ENCODE data around the gene SLC13A1. TPM values are rescaled to one million over a fixed set of nuclear protein-coding genes. Genes with fewer than 3 reads are reported as not detected.

SLC13A1 gene
- total and polyA plus RNA-seq, 11 donors = not detected

- H3K27me3 ChIP-seq = no peaks in the 10 kb centered on the region
- no peaks in the 10 kb centered on the region for H3K36me3 ChIP-seq
- DNase-seq (no peak), ATAC-seq (no peak)
- no peak overlapping the region for H3K27ac ChIP-seq
- no peak for TF ChIP-seq CTCF (IDR thresholded peaks at IDR 0.05)
- no peak for TF ChIP-seq POLR2A (IDR thresholded peaks at IDR 0.05)
- peaks cover 0 to 12% (median 5%) of the 10 kb centered on the region in 12 donors for H3K9me3 ChIP-seq
- no peaks in the 10 kb centered on the region for H3K4me1 ChIP-seq
- H3K4me3 ChIP-seq = no peak overlapping the region
- intact Hi-C loops (cut with DNase I) = no loop called here
Measured at GRCh38 chr7:123184271-123184670, 15.5 kb downstream of the SLC13A1 start.

DNA sequence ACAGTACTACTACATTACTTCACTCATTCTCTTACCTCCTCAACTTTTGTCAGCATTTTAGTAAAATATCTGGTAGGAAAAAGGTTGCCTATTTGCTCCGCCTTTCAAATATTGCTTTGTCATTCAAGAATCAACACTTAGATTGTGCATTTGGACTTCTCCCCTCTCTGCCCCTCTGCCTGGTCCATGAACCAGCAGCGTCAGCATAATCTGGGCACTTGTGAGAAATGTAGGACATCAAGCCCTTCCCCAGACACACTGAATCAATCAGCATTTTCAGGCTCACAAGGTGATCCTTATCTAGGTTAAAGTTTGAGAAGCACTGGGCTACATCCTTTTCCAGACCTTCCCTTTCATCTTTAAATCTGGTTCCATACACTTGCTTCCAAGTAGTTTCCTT is 16.3 kb downstream of the SLC13A1 start:
- intact Hi-C loops (cut with DNase I) = no loop called here
- no peak overlapping the region for H3K4me3 ChIP-seq
- no peaks in the 10 kb centered on the region for H3K36me3 ChIP-seq
- TF ChIP-seq POLR2A (IDR thresholded peaks at IDR 0.05) (no peak), CTCF (IDR thresholded peaks at IDR 0.05) (no peak)
- H3K9me3 ChIP-seq = peaks cover 0 to 12% (median 5%) of the 10 kb centered on the region in 12 donors
- H3K27me3 ChIP-seq = no peaks in the 10 kb centered on the region
- no peak for ATAC-seq
- WGBS, 4 donors = 86 to 96% (median 89%) methylated on average over 2 of the region's 2 CpGs
- H3K4me1 ChIP-seq = no peaks in the 10 kb centered on the region
- H3K27ac ChIP-seq = no peak overlapping the region
- no peak for DNase-seq

DNA sequence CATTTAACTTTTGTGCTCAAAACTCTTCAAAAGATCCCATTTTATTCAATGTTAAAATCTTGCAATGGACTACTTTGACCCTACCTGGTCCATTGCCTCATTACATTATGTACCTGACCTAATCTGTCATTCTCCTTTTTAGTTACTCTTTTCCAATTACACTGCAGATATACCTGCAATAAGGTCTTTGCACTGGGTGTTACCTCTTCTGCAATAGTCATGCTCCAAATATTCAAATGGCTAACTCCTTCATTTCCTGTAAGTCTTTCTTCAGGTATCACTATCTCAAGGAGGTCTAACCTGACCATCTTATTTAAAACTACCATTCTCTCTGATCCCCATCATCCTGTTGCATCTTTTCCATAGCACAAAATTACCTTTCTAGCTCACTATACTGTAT is 22.3 kb downstream of the SLC13A1 start:
- DNase-seq (no peak), ATAC-seq (no peak)
- no peaks in the 10 kb centered on the region for H3K27me3 ChIP-seq
- H3K4me3 ChIP-seq = no peak overlapping the region
- TF ChIP-seq POLR2A (IDR thresholded peaks at IDR 0.05) (no peak), CTCF (IDR thresholded peaks at IDR 0.05) (no peak)
- no peaks in the 10 kb centered on the region for H3K36me3 ChIP-seq
- intact Hi-C loops (cut with DNase I) = no loop called here
- no peaks in the 10 kb centered on the region for H3K4me1 ChIP-seq
- peaks cover 0 to 4% (median 0%) of the 10 kb centered on the region in 12 donors for H3K9me3 ChIP-seq
- no peak overlapping the region for H3K27ac ChIP-seq

GRCh38 chr7:123170333-123171246 is 29.2 kb downstream of the SLC13A1 start:
- no peaks in the 10 kb centered on the region for H3K4me1 ChIP-seq
- H3K36me3 ChIP-seq = no peaks in the 10 kb centered on the region
- intact Hi-C loops (cut with DNase I) = no loop called here
- ATAC-seq = no peak
- TF ChIP-seq POLR2A (IDR thresholded peaks at IDR 0.05) (no peak), CTCF (IDR thresholded peaks at IDR 0.05) (no peak)
- H3K9me3 ChIP-seq = peaks cover 0 to 4% (median 0%) of the 10 kb centered on the region in 12 donors
- peaks cover 0 to 3% (median 0%) of the 10 kb centered on the region in 9 donors for H3K27me3 ChIP-seq
- H3K4me3 ChIP-seq = no peak overlapping the region
- DNase-seq = peak in 2 of 5 donors; percentile 9 to 36
- H3K27ac ChIP-seq = no peak overlapping the region
- WGBS, 4 donors = 86 to 91% (median 89%) methylated on average over 15 of the region's 15 CpGs
